ENCODE results near the gene VSTM2A.
"Not testable (repeated sequence)": the region's sequence is repeated elsewhere in the genome, so short reads cannot be mapped to it uniquely, and the experiment has no call there.

VSTM2A gene

GRCh38 chr7:54541669-54542625, at the start of gene VSTM2A:
TSS of gene VSTM2A (plus strand) at chr7:54542375. CDS start at chr7:54542731, 356 bp downstream.
- POLR2A ChIA-PET, result interaction anchor here (1.8 kb wide), 1 partner anchor 217 kb away, joined by 8 read pairs; the partner anchor contains the start of gene SEC61G
- CTCF ChIA-PET, result interaction anchor here (1.2 kb wide), 1 partner anchor 61 kb away, joined by 3 read pairs; no protein-coding TSS in a partner anchor

GRCh38 chr7:54504531-54504930, 37.6 kb upstream of the VSTM2A start:
- POLR2A ChIA-PET; DNase-seq (ENCODE audit: extremely low spot score); CTCF ChIA-PET: not testable (repeated sequence)

More at GRCh38 chr7:54541669-54542625, at the start of gene VSTM2A:
- peak; percentile 21; the same call in 1 of the 2 replicates for TF ChIP-seq L3MBTL2 (conservative IDR thresholded peaks at IDR 0.05)
- no peak for TF ChIP-seq FOXK2 (IDR thresholded peaks at IDR 0.05)
- peak; percentile 50 for DNase-seq (ENCODE audit: extremely low spot score)

DNA sequence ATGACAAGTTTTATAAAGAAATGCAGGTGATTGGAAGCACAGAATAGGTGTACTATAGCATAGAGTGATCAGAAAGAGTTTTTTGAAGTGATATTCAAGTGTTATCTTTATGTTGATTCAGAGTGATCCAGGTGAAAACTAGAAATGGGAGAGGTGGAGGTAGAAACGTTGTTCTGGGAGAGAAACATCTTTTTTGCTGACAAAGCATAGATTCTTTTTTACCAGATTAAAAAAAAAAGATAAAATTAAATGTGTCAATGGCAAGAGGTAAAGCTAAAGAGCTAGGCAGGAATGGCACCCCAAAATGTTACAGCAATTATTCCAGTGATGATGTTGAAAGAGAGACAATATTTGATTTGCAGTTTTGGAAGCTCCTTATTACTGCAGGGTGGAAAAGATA, 12.6 kb upstream of the VSTM2A start:
- ChIA-PET CTCF (interaction anchor here (0.6 kb wide), 1 partner anchor 8 kb away, joined by 5 read pairs; no protein-coding TSS in a partner anchor), POLR2A (no interaction called here)
- DNase-seq (ENCODE audit: extremely low spot score), result no peak
- no peak for TF ChIP-seq CTBP1 (IDR thresholded peaks at IDR 0.05; ENCODE audit: borderline replicate concordance)
- TF ChIP-seq FOXK2 (IDR thresholded peaks at IDR 0.05), result no peak
- no peak for TF ChIP-seq TARDBP (IDR thresholded peaks at IDR 0.05)
- TF ChIP-seq LEF1 (IDR thresholded peaks at IDR 0.05; ENCODE audit: borderline replicate concordance), result no peak
- TF ChIP-seq ZNF384 (IDR thresholded peaks at IDR 0.05), result no peak
- no peak for TF ChIP-seq SUZ12 (IDR thresholded peaks at IDR 0.05)
- TF ChIP-seq ARNT (IDR thresholded peaks at IDR 0.05), result no peak
- no peak for TF ChIP-seq L3MBTL2 (conservative IDR thresholded peaks at IDR 0.05)
- no peak for TF ChIP-seq FOXA1 (IDR thresholded peaks at IDR 0.05)
- TF ChIP-seq ELF4 (IDR thresholded peaks at IDR 0.05), result no peak
- no peak for TF ChIP-seq HDGF (IDR thresholded peaks at IDR 0.05; ENCODE audit: borderline replicate concordance)
- TF ChIP-seq PKNOX1 (IDR thresholded peaks at IDR 0.05), result no peak
- no peak for TF ChIP-seq NFRKB (IDR thresholded peaks at IDR 0.05)
- no peak for TF ChIP-seq BHLHE40 (IDR thresholded peaks at IDR 0.05; ENCODE audit: borderline replicate concordance)
- TF ChIP-seq SP1 (IDR thresholded peaks at IDR 0.05), result no peak
- TF ChIP-seq FOXM1 (IDR thresholded peaks at IDR 0.05; ENCODE audit: borderline replicate concordance), result no peak

- DNase-seq (ENCODE audit: extremely low spot score), result no peak
- ChIA-PET CTCF (interaction anchor here (0.6 kb wide), 1 partner anchor 8 kb away, joined by 5 read pairs; no protein-coding TSS in a partner anchor), POLR2A (no interaction called here)
Observed at GRCh38 chr7:54538122-54538521, 4.1 kb upstream of the VSTM2A start.

DNA sequence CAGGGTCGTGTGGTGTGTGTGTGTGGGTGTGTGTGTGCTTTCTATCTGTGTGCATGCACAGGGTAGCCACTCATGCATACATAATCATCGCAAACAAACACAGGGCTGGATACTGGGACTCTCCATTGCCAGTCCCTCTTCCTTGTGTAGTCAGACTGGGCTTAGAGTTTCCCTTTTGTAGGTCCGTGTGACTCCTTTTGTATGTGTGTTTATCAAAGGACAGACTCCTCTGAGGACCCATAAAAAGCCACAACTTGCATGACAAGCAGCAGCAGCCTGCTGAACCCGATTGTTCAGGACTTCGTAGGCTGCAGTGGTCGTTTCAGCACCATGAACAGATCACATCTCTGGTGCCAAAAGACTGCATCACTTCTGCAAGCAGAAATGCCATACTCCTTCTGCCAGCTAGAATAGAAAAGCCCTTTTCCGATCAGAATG, 895 bp downstream of the VSTM2A start:
- DNase-seq (ENCODE audit: extremely low spot score), result no peak
- CTCF ChIA-PET, result no interaction called here
- POLR2A ChIA-PET, result interaction anchor here (1.8 kb wide), 1 partner anchor 216 kb away, joined by 8 read pairs; the partner anchor contains the start of gene SEC61G
- TF ChIP-seq FOXA1 (IDR thresholded peaks at IDR 0.05), result no peak
- no peak for TF ChIP-seq PKNOX1 (IDR thresholded peaks at IDR 0.05)
- no peak for TF ChIP-seq HDGF (IDR thresholded peaks at IDR 0.05; ENCODE audit: borderline replicate concordance)
- TF ChIP-seq TARDBP (IDR thresholded peaks at IDR 0.05), result no peak
- no peak for TF ChIP-seq NFRKB (IDR thresholded peaks at IDR 0.05)
- TF ChIP-seq FOXK2 (IDR thresholded peaks at IDR 0.05), result no peak
- no peak for TF ChIP-seq ARNT (IDR thresholded peaks at IDR 0.05)
- TF ChIP-seq SUZ12 (IDR thresholded peaks at IDR 0.05), result no peak
- TF ChIP-seq CTBP1 (IDR thresholded peaks at IDR 0.05; ENCODE audit: borderline replicate concordance), result no peak
- no peak for TF ChIP-seq LEF1 (IDR thresholded peaks at IDR 0.05; ENCODE audit: borderline replicate concordance)
- no peak for TF ChIP-seq L3MBTL2 (conservative IDR thresholded peaks at IDR 0.05)
- TF ChIP-seq ELF4 (IDR thresholded peaks at IDR 0.05), result no peak
- TF ChIP-seq FOXM1 (IDR thresholded peaks at IDR 0.05; ENCODE audit: borderline replicate concordance), result no peak
- no peak for TF ChIP-seq SP1 (IDR thresholded peaks at IDR 0.05)
- no peak for TF ChIP-seq ZNF384 (IDR thresholded peaks at IDR 0.05)
- no peak for TF ChIP-seq BHLHE40 (IDR thresholded peaks at IDR 0.05; ENCODE audit: borderline replicate concordance)

More at GRCh38 chr7:54538122-54538521, 4.1 kb upstream of the VSTM2A start:
- TF ChIP-seq FOXK2 (IDR thresholded peaks at IDR 0.05) (no peak), ARNT (IDR thresholded peaks at IDR 0.05) (no peak), FOXA1 (IDR thresholded peaks at IDR 0.05) (no peak), TARDBP (IDR thresholded peaks at IDR 0.05) (no peak), PKNOX1 (IDR thresholded peaks at IDR 0.05) (no peak), SP1 (IDR thresholded peaks at IDR 0.05) (no peak)

DNA sequence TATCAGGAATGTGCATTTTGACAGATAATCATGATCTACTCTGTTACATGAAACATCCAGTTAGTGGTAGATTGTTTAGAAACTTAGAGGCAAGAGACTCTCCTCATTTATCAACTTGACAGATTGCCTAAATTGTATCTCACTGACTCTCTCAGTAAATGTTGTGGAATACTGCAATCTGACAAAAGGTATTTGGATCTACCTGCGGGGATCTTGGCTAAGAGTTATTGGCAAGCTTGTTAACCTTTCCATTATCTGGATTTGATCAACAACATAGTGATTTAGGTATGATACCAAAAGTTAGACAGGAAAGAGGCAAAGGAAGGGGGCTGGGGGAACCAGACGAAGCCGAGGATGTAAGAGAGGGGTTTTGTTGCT, 2.0 kb downstream of the VSTM2A start:
- CTCF ChIA-PET, result interaction anchor here (0.6 kb wide), 1 partner anchor 55 kb away, joined by 3 read pairs; no protein-coding TSS in a partner anchor
- DNase-seq (ENCODE audit: extremely low spot score), result no peak

More for the DNA sequence above, 2.0 kb downstream of the VSTM2A start:
- POLR2A ChIA-PET, result no interaction called here
- TF ChIP-seq FOXM1 (IDR thresholded peaks at IDR 0.05; ENCODE audit: borderline replicate concordance) (no peak), ELF4 (IDR thresholded peaks at IDR 0.05) (no peak), HDGF (IDR thresholded peaks at IDR 0.05; ENCODE audit: borderline replicate concordance) (no peak), ARNT (IDR thresholded peaks at IDR 0.05) (no peak), FOXA1 (IDR thresholded peaks at IDR 0.05) (no peak)
